Measurements from ENCODE around the gene PCDHGC3. TPM values are rescaled to one million over a fixed set of nuclear protein-coding genes. Genes with fewer than 3 reads are reported as not detected.
A peak's percentile ranks its signal among the peaks of the same experiment; 100 is the strongest.

Gene PCDHGC3
- total RNA-seq, 1 donor from 2014 or later, result 60.3 TPM

GRCh38 chr5:141490771-141491170 lies 15.0 kb downstream of the PCDHGC3 start:
- H3K9me3 Mint-ChIP-seq, result peaks cover 5% of the 10 kb centered on the region
- H3K27me3 Mint-ChIP-seq, result peaks cover 26% of the 10 kb centered on the region
- peaks cover 12% of the 10 kb centered on the region for H3K4me1 Mint-ChIP-seq (ENCODE audit: unreplicated experiment)
- no peak for DNase-seq (ENCODE audit: extremely low spot score, unreplicated experiment)
- TF ChIP-seq CTCF (conservative IDR thresholded peaks at IDR 0.05), result no peak
- no peak overlapping the region for H3K4me3 Mint-ChIP-seq
- H3K27ac Mint-ChIP-seq, result no peak overlapping the region
- peaks cover 44% of the 10 kb centered on the region for H3K36me3 Mint-ChIP-seq

- H3K4me1 Mint-ChIP-seq (ENCODE audit: unreplicated experiment), result peaks cover 20% of the 10 kb centered on the region
- H3K4me3 Mint-ChIP-seq, result peak overlapping the region; percentile 44
- H3K27me3 Mint-ChIP-seq, result peaks cover 24% of the 10 kb centered on the region
- H3K9me3 Mint-ChIP-seq, result peaks cover 5% of the 10 kb centered on the region
- no peak overlapping the region for H3K27ac Mint-ChIP-seq
- peaks cover 41% of the 10 kb centered on the region for H3K36me3 Mint-ChIP-seq
- TF ChIP-seq CTCF (conservative IDR thresholded peaks at IDR 0.05), result no peak
- DNase-seq (ENCODE audit: extremely low spot score, unreplicated experiment), result no peak
Measured at GRCh38 chr5:141491323-141492167, 15.8 kb downstream of the PCDHGC3 start.

- H3K9me3 Mint-ChIP-seq, result peaks cover 5% of the 10 kb centered on the region
- no peak overlapping the region for H3K27ac Mint-ChIP-seq
- TF ChIP-seq CTCF (conservative IDR thresholded peaks at IDR 0.05), result no peak
- H3K4me3 Mint-ChIP-seq, result peak overlapping the region; percentile 44
- H3K27me3 Mint-ChIP-seq, result peaks cover 23% of the 10 kb centered on the region
- peaks cover 34% of the 10 kb centered on the region for H3K36me3 Mint-ChIP-seq
- H3K4me1 Mint-ChIP-seq (ENCODE audit: unreplicated experiment), result peaks cover 21% of the 10 kb centered on the region
- no peak for DNase-seq (ENCODE audit: extremely low spot score, unreplicated experiment)
Measured at GRCh38 chr5:141492168-141492885, 16.6 kb downstream of the PCDHGC3 start.

- Mint-ChIP-seq H3K4me3 (peak overlapping the region; percentile 59), H3K4me1 (ENCODE audit: unreplicated experiment) (peaks cover 21% of the 10 kb centered on the region), H3K9me3 (no peaks in the 10 kb centered on the region), H3K27me3 (peaks cover 23% of the 10 kb centered on the region), H3K27ac (peak overlapping the region; percentile 54), H3K36me3 (peaks cover 28% of the 10 kb centered on the region)
- TF ChIP-seq CTCF (conservative IDR thresholded peaks at IDR 0.05), result no peak
- DNase-seq (ENCODE audit: extremely low spot score, unreplicated experiment), result no peak
Measured at GRCh38 chr5:141493500-141494422, 18.0 kb downstream of the PCDHGC3 start.

- peak overlapping the region; percentile 58 for H3K27ac Mint-ChIP-seq
- H3K9me3 Mint-ChIP-seq, result no peaks in the 10 kb centered on the region
- H3K36me3 Mint-ChIP-seq, result peaks cover 25% of the 10 kb centered on the region
- peaks cover 23% of the 10 kb centered on the region for H3K27me3 Mint-ChIP-seq
- TF ChIP-seq CTCF (conservative IDR thresholded peaks at IDR 0.05), result no peak
- H3K4me3 Mint-ChIP-seq, result peak overlapping the region; percentile 59
- DNase-seq (ENCODE audit: extremely low spot score, unreplicated experiment), result no peak
- H3K4me1 Mint-ChIP-seq (ENCODE audit: unreplicated experiment), result peaks cover 21% of the 10 kb centered on the region
Measured at GRCh38 chr5:141494761-141495452, 19.1 kb downstream of the PCDHGC3 start.
